ENCODE data around the gene KRT40.

GRCh38 chr17:41024697-41025096 lies 40.6 kb upstream of the KRT40 start:
- TF ChIP-seq, protein P1, sequence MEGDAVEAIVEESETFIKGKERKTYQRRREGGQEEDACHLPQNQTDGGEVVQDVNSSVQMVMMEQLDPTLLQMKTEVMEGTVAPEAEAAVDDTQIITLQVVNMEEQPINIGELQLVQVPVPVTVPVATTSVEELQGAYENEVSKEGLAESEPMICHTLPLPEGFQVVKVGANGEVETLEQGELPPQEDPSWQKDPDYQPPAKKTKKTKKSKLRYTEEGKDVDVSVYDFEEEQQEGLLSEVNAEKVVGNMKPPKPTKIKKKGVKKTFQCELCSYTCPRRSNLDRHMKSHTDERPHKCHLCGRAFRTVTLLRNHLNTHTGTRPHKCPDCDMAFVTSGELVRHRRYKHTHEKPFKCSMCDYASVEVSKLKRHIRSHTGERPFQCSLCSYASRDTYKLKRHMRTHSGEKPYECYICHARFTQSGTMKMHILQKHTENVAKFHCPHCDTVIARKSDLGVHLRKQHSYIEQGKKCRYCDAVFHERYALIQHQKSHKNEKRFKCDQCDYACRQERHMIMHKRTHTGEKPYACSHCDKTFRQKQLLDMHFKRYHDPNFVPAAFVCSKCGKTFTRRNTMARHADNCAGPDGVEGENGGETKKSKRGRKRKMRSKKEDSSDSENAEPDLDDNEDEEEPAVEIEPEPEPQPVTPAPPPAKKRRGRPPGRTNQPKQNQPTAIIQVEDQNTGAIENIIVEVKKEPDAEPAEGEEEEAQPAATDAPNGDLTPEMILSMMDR (IDR thresholded peaks at IDR 0.05 in 2 of 3, conservative IDR thresholded peaks at IDR 0.05 in 1 of 3; ENCODE audit: borderline replicate concordance in 1 of 3, insufficient read depth in 1 of 3, low read depth in 2 of 3, low read length in 2 of 3): no peak
- TF ChIP-seq TCF7L2 (IDR thresholded peaks at IDR 0.05; ENCODE audit: borderline replicate concordance, extremely low read depth, insufficient read depth, insufficient read length) (no peak), REST (IDR thresholded peaks at IDR 0.05; ENCODE audit: low read depth) (no peak), CBX3 (IDR thresholded peaks at IDR 0.05; ENCODE audit: low read depth) (no peak), ATF3 (IDR thresholded peaks at IDR 0.05) (no peak), POLR2A (IDR thresholded peaks at IDR 0.05; ENCODE audit: borderline replicate concordance, extremely low read depth, insufficient read depth, insufficient read length) (no peak), SIN3A (IDR thresholded peaks at IDR 0.05; ENCODE audit: low read depth) (no peak), YY1 (IDR thresholded peaks at IDR 0.05; ENCODE audit: extremely low read depth, insufficient replicate concordance, low read depth, low read length) (no peak), POLR2AphosphoS5 (IDR thresholded peaks at IDR 0.05; ENCODE audit: low read depth, low read length) (no peak), EGR1 (IDR thresholded peaks at IDR 0.05; ENCODE audit: low read depth) (no peak), JUND (IDR thresholded peaks at IDR 0.05) (no peak)

Measured in HCT116 (cell line).